Measurements from ENCODE around the gene ZNF593OS. TPM values are rescaled to one million over a fixed set of nuclear protein-coding genes. Genes with fewer than 3 reads are reported as not detected.

Gene ZNF593OS
- total RNA-seq, 1 experiment from 2014 or later = not detected

GRCh38 chr1:26169669-26170471 is 1.8 kb downstream of the ZNF593OS start, which contains the start of gene ZNF593:
ZNF593 (plus strand) TSS chr1:26169908; CDS start chr1:26169984, 76 bp downstream.
- H3K4me3 ChIP-seq = peak within 1 kb of the TSS; percentile 92
- no peaks in the 10 kb centered on the region for H3K36me3 ChIP-seq
- DNase-seq = peak; percentile 93 to 94

GRCh38 chr1:26169198-26169554 is 2.5 kb downstream of the ZNF593OS start:
- Histone ChIP-seq H3K36me3 (no peaks in the 10 kb centered on the region), H3K27me3 (no peaks in the 10 kb centered on the region), H3K4me1 (peaks cover 46% of the 10 kb centered on the region), H3K4me3 (peak overlapping the region; percentile 92), H3K27ac (no peak overlapping the region), H3K9me3 (replicated peaks) (no peaks in the 10 kb centered on the region)
- DNase-seq = no peak

More at GRCh38 chr1:26169669-26170471, 1.8 kb downstream of the ZNF593OS start, which contains the start of gene ZNF593:
- no peaks in the 10 kb centered on the region for H3K27me3 ChIP-seq
- H3K4me1 ChIP-seq = peaks cover 42% of the 10 kb centered on the region
- H3K9me3 ChIP-seq (replicated peaks) = no peaks in the 10 kb centered on the region
- H3K27ac ChIP-seq = peak within 1 kb of the TSS; percentile 54

- Histone ChIP-seq H3K27ac (peak within 1 kb of the TSS; percentile 54), H3K4me3 (peak within 1 kb of the TSS; percentile 92), H3K9me3 (replicated peaks) (no peaks in the 10 kb centered on the region), H3K27me3 (no peaks in the 10 kb centered on the region), H3K4me1 (peaks cover 46% of the 10 kb centered on the region), H3K36me3 (no peaks in the 10 kb centered on the region)
- peak; percentile 48 to 71 for DNase-seq
These were observed 3.0 kb downstream of the ZNF593OS start, which contains the start of gene C1orf232 for GRCh38 chr1:26168410-26169197. C1orf232 (minus strand) TSS chr1:26168963; CDS start chr1:26168499, 464 bp downstream.

GRCh38 chr1:26166719-26167281 is 4.8 kb downstream of the ZNF593OS start:
- no peaks in the 10 kb centered on the region for H3K36me3 ChIP-seq
- peaks cover 8% of the 10 kb centered on the region; the same call in 1 of the 2 replicates for H3K27me3 ChIP-seq
- no peak overlapping the region for H3K4me3 ChIP-seq
- H3K4me1 ChIP-seq = peaks cover 46% of the 10 kb centered on the region
- H3K9me3 ChIP-seq (replicated peaks) = no peaks in the 10 kb centered on the region
- DNase-seq = no peak
- no peak overlapping the region for H3K27ac ChIP-seq

- Histone ChIP-seq H3K27me3 (peaks cover 8% of the 10 kb centered on the region; the same call in 1 of the 2 replicates), H3K36me3 (no peaks in the 10 kb centered on the region), H3K27ac (no peak overlapping the region; the same call in 1 of the 2 replicates), H3K4me1 (peaks cover 40% of the 10 kb centered on the region), H3K4me3 (no peak overlapping the region), H3K9me3 (replicated peaks) (no peaks in the 10 kb centered on the region)
- DNase-seq = peak; percentile 80 to 90
These were observed 6.5 kb downstream of the ZNF593OS start for GRCh38 chr1:26164861-26165842.

- H3K9me3 ChIP-seq (replicated peaks) = no peaks in the 10 kb centered on the region
- H3K4me1 ChIP-seq = peaks cover 37% of the 10 kb centered on the region
- DNase-seq = no peak
- peak overlapping the region; percentile 39 for H3K4me3 ChIP-seq
- H3K27ac ChIP-seq = no peak overlapping the region
- H3K27me3 ChIP-seq = peaks cover 13% of the 10 kb centered on the region; the same call in 1 of the 2 replicates
- H3K36me3 ChIP-seq = no peaks in the 10 kb centered on the region
These were observed 7.4 kb downstream of the ZNF593OS start for GRCh38 chr1:26164036-26164860.

- Histone ChIP-seq H3K36me3 (no peaks in the 10 kb centered on the region), H3K27me3 (peaks cover 16% of the 10 kb centered on the region; the same call in 1 of the 2 replicates), H3K27ac (no peak overlapping the region), H3K9me3 (replicated peaks) (no peaks in the 10 kb centered on the region), H3K4me3 (no peak overlapping the region), H3K4me1 (peaks cover 31% of the 10 kb centered on the region)
- DNase-seq = no peak
These were observed 8.0 kb downstream of the ZNF593OS start for GRCh38 chr1:26163684-26164035.

- H3K4me1 ChIP-seq = peaks cover 23% of the 10 kb centered on the region
- DNase-seq = no peak
- no peak overlapping the region for H3K27ac ChIP-seq
- peak overlapping the region; percentile 17; the same call in 1 of the 2 replicates for H3K4me3 ChIP-seq
- H3K27me3 ChIP-seq = peaks cover 19% of the 10 kb centered on the region; the same call in 1 of the 2 replicates
- no peaks in the 10 kb centered on the region for H3K9me3 ChIP-seq (replicated peaks)
- no peaks in the 10 kb centered on the region for H3K36me3 ChIP-seq
These were observed 9.4 kb downstream of the ZNF593OS start for GRCh38 chr1:26162220-26162709.

- Histone ChIP-seq H3K4me3 (peak overlapping the region; percentile 17; the same call in 1 of the 2 replicates), H3K27me3 (peaks cover 25% of the 10 kb centered on the region; the same call in 1 of the 2 replicates), H3K9me3 (replicated peaks) (no peaks in the 10 kb centered on the region), H3K4me1 (peaks cover 24% of the 10 kb centered on the region), H3K27ac (no peak overlapping the region), H3K36me3 (no peaks in the 10 kb centered on the region)
- DNase-seq = no peak
These were observed 10.0 kb downstream of the ZNF593OS start for GRCh38 chr1:26161415-26162219.

- Histone ChIP-seq H3K4me1 (peaks cover 24% of the 10 kb centered on the region), H3K9me3 (replicated peaks) (no peaks in the 10 kb centered on the region), H3K4me3 (no peak overlapping the region), H3K27ac (no peak overlapping the region), H3K36me3 (no peaks in the 10 kb centered on the region), H3K27me3 (peaks cover 34% of the 10 kb centered on the region)
- no peak for DNase-seq
These were observed 10.9 kb downstream of the ZNF593OS start for GRCh38 chr1:26160527-26161414.

GRCh38 chr1:26159743-26160039 is 11.9 kb downstream of the ZNF593OS start:
- Histone ChIP-seq H3K27ac (no peak overlapping the region), H3K27me3 (peaks cover 43% of the 10 kb centered on the region), H3K9me3 (replicated peaks) (no peaks in the 10 kb centered on the region), H3K4me1 (peaks cover 25% of the 10 kb centered on the region), H3K4me3 (no peak overlapping the region), H3K36me3 (no peaks in the 10 kb centered on the region)
- DNase-seq = no peak
